Endothelial cell of umbilical vein (primary cell): ENCODE results near the gene CPED1.

Source experiments
- EZH2 ChIP-seq: IDR thresholded peaks from 2 replicates; pipeline ENCODE4 v1.6.1; 2012; ENCODE audit warnings: borderline replicate concordance, low read depth, mild to moderate bottlenecking, moderate library complexity, low read length, inconsistent platforms; ENCODE audit not compliant: severe bottlenecking
- FOS ChIP-seq: IDR thresholded peaks from 2 replicates; pipeline ENCODE4 v1.6.1; 2011; ENCODE audit warnings: mild to moderate bottlenecking, low read length, moderate library complexity, borderline replicate concordance; ENCODE audit not compliant: insufficient read depth
- GATA2 ChIP-seq: IDR thresholded peaks from 2 replicates; pipeline ENCODE4 v1.7.0; 2011; ENCODE audit warnings: low read depth, mild to moderate bottlenecking, moderate library complexity, mixed read lengths, low read length; ENCODE audit not compliant: insufficient read length, insufficient read depth
- JUN ChIP-seq: IDR thresholded peaks from 2 replicates; pipeline ENCODE4 v1.6.1; 2011; ENCODE audit warnings: borderline replicate concordance, low read depth; ENCODE audit not compliant: insufficient read length, insufficient read depth
- MYC ChIP-seq: IDR thresholded peaks from one replicate; pipeline ENCODE4 v1.6.1; 2011; ENCODE audit warnings: mild to moderate bottlenecking, low read depth, low read length
- POLR2A ChIP-seq: IDR thresholded peaks from 2 replicates; pipeline ENCODE4 v1.6.1; 2012; ENCODE audit warnings: low read depth, mild to moderate bottlenecking, control low read depth, low read length
- POLR2AphosphoS5 ChIP-seq: IDR thresholded peaks from 2 replicates; pipeline ENCODE4 v1.6.1; 2012; ENCODE audit warnings: low read depth, mild to moderate bottlenecking, control low read depth, low read length, moderate library complexity; ENCODE audit not compliant: insufficient read depth
- TF ChIP-seq, protein P1 (sequence below), 2 donors: IDR thresholded peaks; 1 replicate in 1 of 2; 2 replicates in 1 of 2; pipeline ENCODE4 v1.5.1; 2011; ENCODE audit warnings: low read length in 2 of 2, mild to moderate bottlenecking in 2 of 2, moderate library complexity in 2 of 2, control low read depth in 1 of 2, inconsistent platforms in 1 of 2, low read depth in 1 of 2; ENCODE audit not compliant: insufficient read depth in 1 of 2; ENCODE audit errors: extremely low read depth in 1 of 2
- TF ChIP-seq, protein P2 (sequence below): IDR thresholded peaks from 2 replicates; pipeline ENCODE4 v1.6.1; 2011; ENCODE audit not compliant: insufficient read depth, insufficient read length

DNA sequence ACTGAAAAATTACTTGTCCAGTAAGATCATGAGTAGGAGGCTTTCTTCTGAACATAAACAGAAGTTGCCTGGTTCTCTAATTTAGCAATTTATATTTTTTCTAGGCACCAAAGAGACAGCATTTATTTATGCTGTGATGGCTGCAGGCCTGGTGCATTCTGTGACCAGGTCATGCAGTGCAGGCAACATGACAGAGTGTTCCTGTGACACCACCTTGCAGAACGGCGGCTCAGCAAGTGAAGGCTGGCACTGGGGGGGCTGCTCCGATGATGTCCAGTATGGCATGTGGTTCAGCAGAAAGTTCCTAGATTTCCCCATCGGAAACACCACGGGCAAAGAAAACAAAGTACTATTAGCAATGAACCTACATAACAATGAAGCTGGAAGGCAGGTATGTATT lies 343.1 kb downstream of the CPED1 start:
- TF ChIP-seq EZH2 (no peak), POLR2A (no peak), POLR2AphosphoS5 (no peak), FOS (no peak), MYC (no peak), GATA2 (no peak), JUN (no peak)
- TF ChIP-seq, protein P1, sequence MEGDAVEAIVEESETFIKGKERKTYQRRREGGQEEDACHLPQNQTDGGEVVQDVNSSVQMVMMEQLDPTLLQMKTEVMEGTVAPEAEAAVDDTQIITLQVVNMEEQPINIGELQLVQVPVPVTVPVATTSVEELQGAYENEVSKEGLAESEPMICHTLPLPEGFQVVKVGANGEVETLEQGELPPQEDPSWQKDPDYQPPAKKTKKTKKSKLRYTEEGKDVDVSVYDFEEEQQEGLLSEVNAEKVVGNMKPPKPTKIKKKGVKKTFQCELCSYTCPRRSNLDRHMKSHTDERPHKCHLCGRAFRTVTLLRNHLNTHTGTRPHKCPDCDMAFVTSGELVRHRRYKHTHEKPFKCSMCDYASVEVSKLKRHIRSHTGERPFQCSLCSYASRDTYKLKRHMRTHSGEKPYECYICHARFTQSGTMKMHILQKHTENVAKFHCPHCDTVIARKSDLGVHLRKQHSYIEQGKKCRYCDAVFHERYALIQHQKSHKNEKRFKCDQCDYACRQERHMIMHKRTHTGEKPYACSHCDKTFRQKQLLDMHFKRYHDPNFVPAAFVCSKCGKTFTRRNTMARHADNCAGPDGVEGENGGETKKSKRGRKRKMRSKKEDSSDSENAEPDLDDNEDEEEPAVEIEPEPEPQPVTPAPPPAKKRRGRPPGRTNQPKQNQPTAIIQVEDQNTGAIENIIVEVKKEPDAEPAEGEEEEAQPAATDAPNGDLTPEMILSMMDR (IDR thresholded peaks at IDR 0.05; ENCODE audit: extremely low read depth in 1 of 2, insufficient read depth in 1 of 2, low read depth in 1 of 2, low read length in 2 of 2): no peak
- TF ChIP-seq, protein P2, sequence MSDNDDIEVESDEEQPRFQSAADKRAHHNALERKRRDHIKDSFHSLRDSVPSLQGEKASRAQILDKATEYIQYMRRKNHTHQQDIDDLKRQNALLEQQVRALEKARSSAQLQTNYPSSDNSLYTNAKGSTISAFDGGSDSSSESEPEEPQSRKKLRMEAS: no peak
